Endothelial cell of umbilical vein (primary cell): ENCODE data around the gene RARRES1. TPM values are rescaled to one million over a fixed set of nuclear protein-coding genes. Genes with fewer than 3 reads are reported as not detected.

Experiments
- BruUV-seq: library from RNA; stranded (reverse); fragments of 400-500 nt; replicated peaks from 2 replicates; lab custom pipeline; 2021; lab: Mats Ljungman, UMichigan
- CTCF ChIA-PET: fragments of 300-600, 350-600 bp; sonication (Branson Sonifier 250); formaldehyde crosslinking; loops from one replicate; lab custom pipeline; 2021; ENCODE audit warnings: antibody characterized with exemption, inconsistent platforms; lab: Charles Lee
- POLR2A ChIA-PET: fragments of 300-600, 350-600 bp; sonication (Branson Sonifier 250); formaldehyde crosslinking; loops from one replicate; lab custom pipeline; 2021; ENCODE audit warnings: antibody characterized with exemption, inconsistent platforms; lab: Charles Lee
- DNase-seq: peaks from one replicate; pipeline ENCODE4 v3.0.0-alpha.2; 2011; ENCODE audit warnings: low read depth, low spot score
- FAIRE-seq: peaks from 2 replicates; lab custom pipeline; 2011; peaks lifted over from hg19 to GRCh38; lab: Jason Lieb, UNC
- H2AFZ ChIP-seq: 2 replicates; pipeline ENCODE4 v1.6.0; 2012; ENCODE audit warnings: low read depth, low read length, control low read depth, inconsistent platforms
- H3K27ac ChIP-seq: 2 replicates; pipeline ENCODE4 v1.5.1; 2011; ENCODE audit warnings: low read depth, mild to moderate bottlenecking, control low read depth, low read length, moderate library complexity; ENCODE audit not compliant: insufficient read depth
- H3K27me3 ChIP-seq, 2 experiments: 2 replicates each; pipeline versions ENCODE4 v1.6.0 to v1.6.1; 2011; ENCODE audit warnings: low read length in 2 of 2, mixed read lengths in 1 of 2; ENCODE audit not compliant: control insufficient read depth in 2 of 2, insufficient read depth in 2 of 2
- H3K36me3 ChIP-seq, 2 experiments: 2 replicates in 1 of 2; 3 replicates in 1 of 2; pipeline ENCODE4 v1.5.1; 2011; ENCODE audit warnings: low read length in 2 of 2, mild to moderate bottlenecking in 1 of 2, moderate library complexity in 1 of 2; ENCODE audit not compliant: control insufficient read depth in 2 of 2, insufficient read depth in 2 of 2; ENCODE audit errors: extremely low read depth in 1 of 2
- H3K4me1 ChIP-seq: 3 replicates; pipeline ENCODE4 v1.5.1; 2011; ENCODE audit warnings: mild to moderate bottlenecking, low read length; ENCODE audit not compliant: control insufficient read depth, insufficient read depth; ENCODE audit errors: extremely low read depth
- H3K4me2 ChIP-seq: 2 replicates; pipeline ENCODE4 v1.6.1; 2011; ENCODE audit warnings: low read length, control low read depth, mixed read lengths; ENCODE audit not compliant: insufficient read depth
- H3K4me3 ChIP-seq, 3 experiments: fragments of 200-600 bp in 1 of 3; sonication (generic), shearing (Covaris generic) in 1 of 3; replicated peaks in 1 of 3; 2 replicates each; pipeline ENCODE4 v1.5.1; 2011 to 2016; ENCODE audit warnings: control low read depth in 3 of 3, low read length in 3 of 3, mild to moderate bottlenecking in 2 of 3, inconsistent platforms in 1 of 3, low read depth in 1 of 3, moderate library complexity in 1 of 3; ENCODE audit not compliant: insufficient read depth in 1 of 3
- H3K79me2 ChIP-seq: 2 replicates; pipeline ENCODE4 v1.6.0; 2012; ENCODE audit warnings: low read length, inconsistent platforms; ENCODE audit not compliant: control insufficient read depth, insufficient read depth
- H3K9ac ChIP-seq: replicated peaks from 2 replicates; pipeline ENCODE3; 2011; ENCODE audit warnings: low read length, control low read depth; ENCODE audit not compliant: insufficient read depth; ENCODE audit errors: extremely low read depth
- H3K9me1 ChIP-seq: replicated peaks from 3 replicates; pipeline ENCODE4 v1.6.0; 2011; ENCODE audit warnings: mild to moderate bottlenecking, low read length; ENCODE audit not compliant: control insufficient read depth, insufficient read depth; ENCODE audit errors: extremely low read depth
- H3K9me3 ChIP-seq: replicated peaks from 2 replicates; pipeline ENCODE4 v1.5.1; 2012; ENCODE audit warnings: low read length, inconsistent platforms; ENCODE audit not compliant: control insufficient read depth, insufficient read depth
- H4K20me1 ChIP-seq: replicated peaks from 2 replicates; pipeline ENCODE3; 2011; ENCODE audit warnings: mild to moderate bottlenecking, low read length; ENCODE audit not compliant: control insufficient read depth, insufficient read depth; ENCODE audit errors: extremely low read depth
- CTCF ChIP-seq, 2 donors: IDR thresholded peaks; 1 replicate in 1 of 2; 2 replicates in 1 of 2; pipeline ENCODE4 v1.5.1; 2011; ENCODE audit warnings: low read length in 2 of 2, mild to moderate bottlenecking in 2 of 2, moderate library complexity in 2 of 2, control low read depth in 1 of 2, inconsistent platforms in 1 of 2, low read depth in 1 of 2; ENCODE audit not compliant: insufficient read depth in 1 of 2; ENCODE audit errors: extremely low read depth in 1 of 2
- EZH2 ChIP-seq: IDR thresholded peaks from 2 replicates; pipeline ENCODE4 v1.6.1; 2012; ENCODE audit warnings: borderline replicate concordance, low read depth, mild to moderate bottlenecking, moderate library complexity, low read length, inconsistent platforms; ENCODE audit not compliant: severe bottlenecking
- FOS ChIP-seq: IDR thresholded peaks from 2 replicates; pipeline ENCODE4 v1.6.1; 2011; ENCODE audit warnings: mild to moderate bottlenecking, low read length, moderate library complexity, borderline replicate concordance; ENCODE audit not compliant: insufficient read depth
- GATA2 ChIP-seq: IDR thresholded peaks from 2 replicates; pipeline ENCODE4 v1.7.0; 2011; ENCODE audit warnings: low read depth, mild to moderate bottlenecking, moderate library complexity, mixed read lengths, low read length; ENCODE audit not compliant: insufficient read length, insufficient read depth
- JUN ChIP-seq: IDR thresholded peaks from 2 replicates; pipeline ENCODE4 v1.6.1; 2011; ENCODE audit warnings: borderline replicate concordance, low read depth; ENCODE audit not compliant: insufficient read length, insufficient read depth
- MAX ChIP-seq: IDR thresholded peaks from 2 replicates; pipeline ENCODE4 v1.6.1; 2011; ENCODE audit not compliant: insufficient read depth, insufficient read length
- MYC ChIP-seq: IDR thresholded peaks from one replicate; pipeline ENCODE4 v1.6.1; 2011; ENCODE audit warnings: mild to moderate bottlenecking, low read depth, low read length
- POLR2A ChIP-seq: IDR thresholded peaks from 2 replicates; pipeline ENCODE4 v1.6.1; 2012; ENCODE audit warnings: low read depth, mild to moderate bottlenecking, control low read depth, low read length
- POLR2AphosphoS5 ChIP-seq: IDR thresholded peaks from 2 replicates; pipeline ENCODE4 v1.6.1; 2012; ENCODE audit warnings: low read depth, mild to moderate bottlenecking, control low read depth, low read length, moderate library complexity; ENCODE audit not compliant: insufficient read depth
- dilution Hi-C: fragments of 300-500 bp; cut with MboI; formaldehyde crosslinking; loops from one replicate; pipeline ENCODE4 v1.15.0; 2019; ENCODE audit warnings: low sequenced_read_pairs; ENCODE audit not compliant: extremely low pct_ligation_motif_present
- intact Hi-C: fragments of 100-400 bp; cut with micrococcal nuclease; formaldehyde crosslinking; loops from one replicate; pipeline ENCODE4 v1.10.0; 2022
- polyA plus RNA-seq, 4 experiments: library from polyadenylated mRNA; depleted of rRNA in 3 of 4; stranded (reverse) in 3 of 4; unstranded in 1 of 4; fragments of >200 nt; gene quantifications; 2 replicates each; pipeline versions ENCODE4 v1.2.1 to v1.2.3, GENCODE V29; 2011 to 2012; ENCODE audit warnings: missing spikeins in 1 of 4
- total RNA-seq: library from RNA; stranded (reverse); gene quantifications from 2 replicates; pipeline ENCODE4 v1.2.3, GENCODE V29; 2021

RARRES1 gene
- total and polyA plus RNA-seq, 2 donors (not counting 3 experiments of a cell fraction or from before 2014, with no cell fraction given) = 0.98 to 1.5 TPM

DNA sequence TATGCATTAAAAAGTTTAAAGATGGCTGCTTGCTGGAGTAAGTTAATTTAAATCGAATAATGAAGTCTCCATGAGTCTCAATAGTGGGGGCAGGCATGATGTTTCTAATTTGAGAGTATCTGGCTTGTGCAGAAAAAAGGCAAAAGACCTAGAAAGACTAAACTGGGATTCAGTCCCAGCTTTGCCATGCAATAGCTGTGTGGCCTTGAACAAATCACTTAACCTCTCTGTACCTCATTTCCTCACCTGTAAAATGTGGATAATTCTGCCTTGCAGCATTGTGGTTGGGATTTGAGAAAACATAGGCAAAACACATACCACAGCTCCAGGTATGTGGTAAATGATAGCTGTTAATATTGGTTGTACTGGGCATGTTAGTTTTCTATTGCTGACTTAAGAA is 68.4 kb downstream of the RARRES1 start:
- no peak overlapping the region for H3K9ac ChIP-seq
- no peak overlapping the region for H3K4me2 ChIP-seq
- TF ChIP-seq POLR2AphosphoS5 (no peak), JUN (no peak), EZH2 (no peak), CTCF (IDR thresholded peaks at IDR 0.05; ENCODE audit: extremely low read depth in 1 of 2, insufficient read depth in 1 of 2, low read depth in 1 of 2, low read length in 2 of 2) (no peak), MAX (no peak), MYC (no peak), GATA2 (no peak), FOS (no peak), POLR2A (no peak)
- no peak for DNase-seq
- peaks cover 35% of the 10 kb centered on the region for H3K4me1 ChIP-seq
- ChIA-PET CTCF (interaction anchor here (0.5 to 2.1 kb wide), 3 partner anchors 64 to 126 kb away, joined by 3 to 9 read pairs (median 4); no protein-coding TSS in a partner anchor), POLR2A (no interaction called here)
- H3K27me3 ChIP-seq = no peaks in the 10 kb centered on the region
- no peaks in the 10 kb centered on the region for H3K9me1 ChIP-seq
- no TSS peak for BruUV-seq
- peaks cover 16 to 41% of the 10 kb centered on the region in 2 experiments for H3K36me3 ChIP-seq
- H3K79me2 ChIP-seq = peaks cover 12% of the 10 kb centered on the region
- FAIRE-seq = no peak
- H3K27ac ChIP-seq = no peak overlapping the region
- dilution Hi-C loops (no loop called here), intact Hi-C loops (loop anchor here (5.0 kb wide), 2 partner anchors 38 to 92 kb away; partner anchors contain the start of gene MLF1)
- no peaks in the 10 kb centered on the region for H4K20me1 ChIP-seq
- no peaks in the 10 kb centered on the region for H3K9me3 ChIP-seq
- no peak overlapping the region for H3K4me3 ChIP-seq
- no peak overlapping the region for H2AFZ ChIP-seq
